ENCODE data around the gene SLC22A31.

GRCh38 chr16:89161763-89162713 lies 38.3 kb downstream of the SLC22A31 start:
- TF ChIP-seq, protein P1, sequence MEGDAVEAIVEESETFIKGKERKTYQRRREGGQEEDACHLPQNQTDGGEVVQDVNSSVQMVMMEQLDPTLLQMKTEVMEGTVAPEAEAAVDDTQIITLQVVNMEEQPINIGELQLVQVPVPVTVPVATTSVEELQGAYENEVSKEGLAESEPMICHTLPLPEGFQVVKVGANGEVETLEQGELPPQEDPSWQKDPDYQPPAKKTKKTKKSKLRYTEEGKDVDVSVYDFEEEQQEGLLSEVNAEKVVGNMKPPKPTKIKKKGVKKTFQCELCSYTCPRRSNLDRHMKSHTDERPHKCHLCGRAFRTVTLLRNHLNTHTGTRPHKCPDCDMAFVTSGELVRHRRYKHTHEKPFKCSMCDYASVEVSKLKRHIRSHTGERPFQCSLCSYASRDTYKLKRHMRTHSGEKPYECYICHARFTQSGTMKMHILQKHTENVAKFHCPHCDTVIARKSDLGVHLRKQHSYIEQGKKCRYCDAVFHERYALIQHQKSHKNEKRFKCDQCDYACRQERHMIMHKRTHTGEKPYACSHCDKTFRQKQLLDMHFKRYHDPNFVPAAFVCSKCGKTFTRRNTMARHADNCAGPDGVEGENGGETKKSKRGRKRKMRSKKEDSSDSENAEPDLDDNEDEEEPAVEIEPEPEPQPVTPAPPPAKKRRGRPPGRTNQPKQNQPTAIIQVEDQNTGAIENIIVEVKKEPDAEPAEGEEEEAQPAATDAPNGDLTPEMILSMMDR (conservative IDR thresholded peaks at IDR 0.05 in 1 of 2, IDR thresholded peaks at IDR 0.05 in 1 of 2; ENCODE audit: low read depth in 1 of 2, low read length in 2 of 2), result no peak
- no peak for TF ChIP-seq EZH2 (IDR thresholded peaks at IDR 0.05; ENCODE audit: low read length, missing control alignments)

All from fibroblast of lung (primary cell).